Measurements from ENCODE around the gene CACNA1C.

CACNA1C gene

GRCh38 chr12:2553388-2554126 lies 500.8 kb downstream of the CACNA1C start:
- DNase-seq (ENCODE audit: low spot score), result no peak

DNA sequence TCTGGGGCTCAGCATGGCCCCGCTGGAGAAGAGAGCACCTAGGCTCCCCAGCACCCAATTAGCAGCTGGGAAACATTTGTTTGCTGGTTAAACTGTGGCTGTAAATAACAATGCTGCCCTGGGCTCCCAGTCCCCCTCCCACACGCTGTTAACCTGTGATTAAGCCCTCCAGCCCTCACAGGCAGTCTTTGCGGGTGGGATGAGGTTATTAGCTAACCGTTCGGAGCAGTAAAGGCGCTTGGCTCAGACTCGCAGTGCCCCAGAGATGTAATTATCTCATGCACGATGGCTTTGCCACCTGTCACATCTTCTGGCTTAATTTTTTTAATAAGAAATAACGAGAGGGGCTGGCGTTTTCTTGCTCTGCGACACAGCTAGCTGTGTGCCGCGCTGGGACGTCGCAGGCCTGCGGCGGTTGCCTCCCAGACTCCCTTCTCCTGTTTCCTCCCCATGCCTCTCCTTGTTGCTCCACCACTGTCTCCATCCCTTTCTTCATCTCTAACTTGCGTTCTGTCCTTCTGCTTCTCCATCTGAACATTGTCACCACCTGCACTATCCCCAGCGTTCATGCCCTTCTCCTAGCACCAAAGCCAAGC lies 502.8 kb downstream of the CACNA1C start:
- no peak for DNase-seq (ENCODE audit: low spot score)

DNA sequence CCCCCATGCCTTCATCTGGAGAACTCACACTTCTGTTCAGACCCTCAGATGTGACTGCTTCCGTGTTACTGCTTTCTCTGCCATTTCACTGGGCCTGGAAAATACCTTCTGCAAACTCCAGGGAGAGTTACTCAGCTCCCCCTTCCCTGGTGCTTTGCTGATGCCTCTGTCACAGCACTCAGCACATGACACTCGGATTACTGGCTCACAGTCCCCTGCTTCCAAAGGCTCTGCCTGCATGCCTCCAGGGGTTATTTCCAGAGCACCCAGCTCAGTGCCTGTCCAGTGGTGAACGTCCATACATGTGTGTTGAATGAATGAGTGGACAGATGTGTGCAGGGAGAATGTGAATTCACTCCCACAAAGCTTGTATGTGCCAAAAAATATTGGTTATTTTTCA lies 504.8 kb downstream of the CACNA1C start:
- no peak for DNase-seq (ENCODE audit: low spot score)

DNA sequence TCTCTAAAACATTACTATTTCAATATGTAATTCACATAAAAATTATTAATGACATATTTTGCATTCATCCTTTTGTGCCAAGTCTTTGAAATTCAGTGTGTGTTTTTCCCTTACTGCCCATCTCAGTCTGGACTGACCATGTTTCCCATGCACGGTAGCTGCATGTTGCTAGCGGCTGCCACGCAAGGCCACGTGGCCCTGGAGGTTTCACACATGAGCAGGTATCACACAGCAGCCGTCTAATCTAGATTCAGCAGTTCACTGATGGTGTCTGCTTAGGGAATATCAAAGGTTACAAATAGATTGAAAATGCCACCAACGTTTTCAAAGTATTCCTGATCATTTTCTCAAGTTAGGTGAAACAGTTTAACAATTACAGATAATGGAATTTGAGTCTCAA lies 507.1 kb downstream of the CACNA1C start:
- no peak for DNase-seq (ENCODE audit: low spot score)

DNA sequence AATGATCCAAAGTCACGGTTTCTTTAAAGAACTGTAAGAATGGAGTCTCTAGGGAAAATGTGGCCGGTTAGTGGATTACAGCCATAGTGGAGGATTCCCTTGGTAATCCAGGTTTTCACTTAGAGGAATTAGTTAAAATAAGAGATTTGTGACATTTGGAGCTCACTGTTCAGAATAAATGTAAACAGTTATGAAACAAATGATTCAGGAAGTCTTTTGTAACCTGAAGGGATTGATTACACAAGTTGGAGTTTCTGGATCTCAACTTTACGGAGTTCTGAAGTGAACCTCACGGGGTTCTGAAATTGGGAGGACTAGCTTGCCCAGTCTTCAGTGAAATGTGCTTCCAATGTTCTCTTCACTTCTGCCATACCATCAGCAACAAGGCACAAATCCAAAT lies 507.6 kb downstream of the CACNA1C start:
- DNase-seq (ENCODE audit: low spot score), result no peak

DNA sequence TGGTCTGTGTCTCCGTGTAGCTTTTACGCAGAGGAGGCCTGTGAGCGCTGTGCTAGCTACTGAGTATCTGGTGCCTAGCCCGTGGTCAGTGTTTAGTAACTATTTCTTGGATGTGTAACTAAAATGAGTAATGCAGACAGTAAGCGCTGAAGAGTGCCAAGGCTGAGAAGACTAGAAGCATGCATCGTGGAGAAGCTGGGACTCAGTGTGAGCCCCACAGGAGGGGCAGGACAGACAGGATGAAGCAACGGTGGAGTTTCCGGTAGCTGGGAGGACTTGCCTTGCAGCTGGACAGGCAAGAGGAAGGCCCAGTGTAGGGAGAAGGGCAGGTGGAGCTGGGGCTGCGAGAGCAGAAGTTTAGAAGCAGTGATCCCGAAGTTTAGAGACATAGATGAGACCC lies 508.6 kb downstream of the CACNA1C start:
- DNase-seq (ENCODE audit: low spot score), result no peak

- DNase-seq (ENCODE audit: low spot score), result no peak
Measured at GRCh38 chr12:2562400-2562799, 509.6 kb downstream of the CACNA1C start.

- DNase-seq (ENCODE audit: low spot score), result no peak
Measured at GRCh38 chr12:2563709-2564108, 510.9 kb downstream of the CACNA1C start.

DNA sequence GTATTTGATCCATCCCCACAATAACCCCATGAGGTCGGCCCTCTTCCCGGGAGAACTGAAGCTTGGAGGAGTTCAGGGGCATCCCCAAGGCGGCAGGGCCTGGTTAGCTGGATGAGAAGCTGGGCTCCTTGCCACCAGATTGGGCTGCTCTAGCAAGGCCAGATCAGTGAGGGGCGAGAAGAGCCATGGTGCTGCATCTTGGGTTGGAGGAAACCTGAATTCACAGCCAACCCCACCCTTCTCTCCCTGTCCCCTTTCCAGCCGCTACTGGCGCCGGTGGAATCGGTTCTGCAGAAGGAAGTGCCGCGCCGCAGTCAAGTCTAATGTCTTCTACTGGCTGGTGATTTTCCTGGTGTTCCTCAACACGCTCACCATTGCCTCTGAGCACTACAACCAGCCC lies 513.4 kb downstream of the CACNA1C start:
- no peak for DNase-seq (ENCODE audit: low spot score)

DNA sequence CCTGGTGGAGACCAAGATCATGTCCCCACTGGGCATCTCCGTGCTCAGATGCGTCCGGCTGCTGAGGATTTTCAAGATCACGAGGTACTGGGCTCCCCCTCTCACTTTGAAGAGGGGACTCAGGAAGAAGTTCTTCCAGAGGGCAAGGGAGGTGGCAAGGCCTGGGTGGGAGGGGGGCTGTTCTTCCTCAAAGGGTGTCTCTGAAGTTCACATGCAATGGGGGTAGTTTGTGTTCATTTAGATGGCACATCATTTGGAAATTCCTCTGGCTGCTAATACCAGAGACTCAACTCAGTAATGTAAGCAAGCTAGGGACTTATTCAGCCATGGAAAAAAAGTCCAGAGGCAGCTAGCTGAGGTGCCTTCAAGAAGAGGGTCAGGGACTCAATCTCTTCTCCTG lies 514.9 kb downstream of the CACNA1C start:
- DNase-seq (ENCODE audit: low spot score), result no peak

- DNase-seq (ENCODE audit: low spot score), result no peak
Measured at GRCh38 chr12:2570562-2570961, 517.8 kb downstream of the CACNA1C start.

DNA sequence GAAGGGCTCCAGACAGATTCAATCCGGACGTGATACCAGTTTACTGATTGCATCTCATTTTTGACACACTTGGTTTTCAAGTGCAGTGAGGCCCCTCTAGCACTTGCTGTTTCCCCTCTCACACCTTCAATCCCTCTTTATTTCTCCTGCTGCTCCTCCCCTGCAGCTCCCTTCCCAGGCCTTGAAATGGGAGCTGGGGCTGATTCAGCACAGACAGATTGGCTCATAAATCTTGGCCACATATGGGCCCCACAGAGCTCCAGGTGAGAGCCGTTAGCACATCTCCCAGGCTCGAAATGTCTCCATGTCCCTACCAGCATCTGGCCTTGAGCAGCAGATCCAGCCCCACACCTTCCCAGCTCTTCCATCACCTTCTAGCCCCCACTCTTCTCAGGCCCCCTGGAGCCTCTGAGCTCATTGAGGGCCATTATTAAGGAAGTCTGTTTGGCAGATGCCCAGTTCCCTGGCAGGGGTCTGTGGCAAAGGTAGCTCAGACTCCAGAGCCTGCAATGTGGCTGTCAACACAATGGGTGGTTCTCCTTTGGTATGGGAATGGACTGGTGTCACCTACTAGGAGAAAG lies 521.7 kb downstream of the CACNA1C start:
- DNase-seq (ENCODE audit: low spot score), result no peak

DNA sequence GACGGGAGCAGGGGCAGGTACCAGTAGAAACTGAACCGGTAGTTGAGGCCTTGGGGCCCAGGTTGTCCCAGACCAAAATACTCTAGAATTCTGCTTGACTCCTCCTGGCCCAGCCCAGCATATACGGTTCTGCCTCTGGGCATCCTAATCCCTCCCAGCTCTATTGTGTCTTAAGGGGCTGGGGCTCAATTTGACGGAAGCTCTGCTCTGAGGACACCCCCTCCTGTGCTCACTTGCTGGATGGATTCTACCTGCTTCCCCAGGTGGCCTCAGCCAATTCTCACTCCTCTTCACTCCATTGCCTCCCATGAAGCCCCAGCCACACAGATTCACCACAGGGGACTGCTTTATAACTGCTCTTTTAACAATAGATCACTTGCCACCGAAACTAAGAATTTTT lies 522.5 kb downstream of the CACNA1C start:
- DNase-seq (ENCODE audit: low spot score), result no peak

DNA sequence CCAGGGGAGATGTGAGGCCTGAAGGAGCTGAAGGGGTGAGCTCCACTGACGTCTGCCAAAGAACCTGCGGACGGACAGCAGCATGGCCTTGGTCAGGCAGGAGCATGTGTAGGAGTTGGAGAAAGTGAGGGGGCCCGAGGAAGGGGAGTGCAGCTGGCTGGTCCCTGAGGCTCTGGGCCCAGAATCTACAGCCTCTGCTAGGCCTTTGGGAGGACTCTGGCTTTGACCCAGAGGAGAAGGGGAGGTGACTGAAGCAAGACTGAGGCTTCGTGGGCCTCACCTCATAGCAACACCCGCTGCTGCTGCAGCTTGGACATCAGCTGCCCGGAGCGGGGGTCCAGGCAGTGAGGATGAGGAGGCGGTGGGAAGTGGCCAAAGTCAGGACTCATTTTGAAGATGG lies 525.4 kb downstream of the CACNA1C start:
- DNase-seq (ENCODE audit: low spot score), result no peak

GRCh38 chr12:2578772-2579171 lies 526.0 kb downstream of the CACNA1C start:
- DNase-seq (ENCODE audit: low spot score), result no peak

GRCh38 chr12:2580821-2581220 lies 528.0 kb downstream of the CACNA1C start:
- DNase-seq (ENCODE audit: low spot score), result no peak

- no peak for DNase-seq (ENCODE audit: low spot score)
Measured at GRCh38 chr12:2581293-2582045, 528.7 kb downstream of the CACNA1C start.

- DNase-seq (ENCODE audit: low spot score), result no peak
Measured at GRCh38 chr12:2582631-2583030, 529.8 kb downstream of the CACNA1C start.

DNA sequence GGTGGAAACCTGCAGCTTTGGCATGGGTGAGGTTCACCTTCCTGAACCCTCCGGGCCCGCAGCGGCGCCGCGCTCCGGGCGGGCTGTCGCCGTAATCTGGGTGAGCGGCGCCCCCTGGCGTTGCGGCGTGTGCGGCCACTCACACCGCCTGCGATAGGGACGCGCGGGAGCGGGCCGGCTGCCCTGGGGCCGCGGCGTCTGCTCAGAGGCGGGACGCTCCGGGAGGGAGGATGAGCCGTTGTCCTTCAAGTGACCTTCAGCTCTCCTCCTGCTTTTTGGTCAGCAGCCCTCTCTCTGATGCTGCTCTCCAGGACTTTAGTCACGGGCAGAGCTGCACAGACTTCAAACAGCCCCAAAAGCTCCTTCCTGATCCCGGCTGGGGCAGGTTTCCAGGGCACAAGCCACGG lies 530.3 kb downstream of the CACNA1C start:
- DNase-seq (ENCODE audit: low spot score), result peak; percentile 7

DNA sequence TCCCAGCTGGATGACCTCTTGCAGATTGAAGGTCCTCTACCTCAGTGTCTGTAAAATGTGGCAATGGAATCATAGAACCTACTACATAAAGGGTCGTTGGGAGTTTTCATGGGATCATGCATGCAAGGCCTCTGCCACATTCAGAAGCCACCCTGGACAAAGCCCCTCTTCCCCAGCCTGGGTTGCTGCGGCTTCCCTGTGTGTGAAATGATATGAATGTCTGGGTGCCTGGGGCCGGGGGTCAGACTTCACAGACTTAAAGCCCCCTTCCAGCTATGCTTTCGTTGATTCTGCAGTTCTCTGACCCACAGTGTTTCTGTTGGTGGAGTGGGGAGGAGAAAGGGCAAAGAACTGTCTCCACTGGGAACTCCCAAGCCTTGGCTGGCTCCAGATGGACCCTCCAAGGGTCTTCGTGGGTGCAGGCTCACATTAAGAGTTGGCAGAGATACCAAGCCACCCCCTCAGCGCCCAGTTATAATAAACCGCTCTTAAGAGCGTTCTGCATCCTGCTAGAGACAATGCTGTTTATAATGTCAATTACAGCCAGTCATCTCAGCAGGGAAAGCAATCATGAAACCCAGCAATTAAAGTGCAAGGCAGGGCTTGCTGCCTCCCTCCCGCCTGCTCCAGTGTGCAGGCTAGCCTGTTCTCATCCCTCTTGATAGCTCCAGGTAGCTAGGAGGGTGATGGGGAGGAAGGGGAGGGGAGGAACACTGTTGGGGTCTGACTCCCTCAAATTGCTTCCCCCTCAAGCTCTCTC lies 531.0 kb downstream of the CACNA1C start:
- DNase-seq (ENCODE audit: low spot score), result no peak

GRCh38 chr12:2586156-2587038 lies 533.6 kb downstream of the CACNA1C start:
- no peak for DNase-seq (ENCODE audit: low spot score)
